OCI-LY3 (cell line): Measurements from ENCODE around the gene ATAD3C.
"Not testable (repeated sequence)": the region's sequence is repeated elsewhere in the genome, so short reads cannot be mapped to it uniquely, and the experiment has no call there.

Experiments
- H2AFZ ChIP-seq: fragments of 200-600, 300-600 bp; shearing (Covaris generic); 2 replicates; pipeline ENCODE4 v1.6.0; 2014; ENCODE audit warnings: antibody characterized with exemption, low read depth, low read length
- H3K27ac ChIP-seq: fragments of 200-600, 300-600 bp; sonication (generic); 2 replicates; pipeline ENCODE4 v1.5.1; 2014; ENCODE audit warnings: mild to moderate bottlenecking, low read length, moderate library complexity, mixed read lengths
- H3K27me3 ChIP-seq: fragments of 200-600, 300-600 bp; sonication (generic); 2 replicates; pipeline ENCODE4 v1.6.1; 2014; ENCODE audit warnings: low read depth, low read length, mixed read lengths
- H3K36me3 ChIP-seq: fragments of 200-600, 300-600 bp; sonication (generic); replicated peaks from 2 replicates; pipeline ENCODE3; 2014; ENCODE audit warnings: low read depth, low read length, mixed read lengths
- H3K4me1 ChIP-seq: fragments of 300-600, 200-600 bp; sonication (generic); 2 replicates; pipeline ENCODE4 v1.6.1; 2014; ENCODE audit warnings: low read length, mixed read lengths
- H3K4me2 ChIP-seq: fragments of 200-600, 300-600 bp; sonication (generic); 2 replicates; pipeline ENCODE4 v1.6.1; 2014; ENCODE audit warnings: low read length, mixed read lengths
- H3K4me3 ChIP-seq: fragments of 300-600, 200-600 bp; sonication (generic); 2 replicates; pipeline ENCODE4 v1.5.1; 2014; ENCODE audit warnings: antibody characterized with exemption, mild to moderate bottlenecking, low read length, moderate library complexity
- H3K79me2 ChIP-seq: fragments of 300-600, 200-600 bp; shearing (Covaris generic); 2 replicates; pipeline ENCODE4 v1.6.1; 2014; ENCODE audit warnings: mild to moderate bottlenecking, low read length, mixed read lengths
- H3K9ac ChIP-seq: fragments of 300-600, 200-600 bp; shearing (Covaris generic); 2 replicates; pipeline ENCODE4 v1.6.0; 2014; ENCODE audit warnings: mild to moderate bottlenecking, low read length, moderate library complexity
- H3K9me3 ChIP-seq: fragments of 200-600, 300-600 bp; shearing (Covaris generic); 2 replicates; pipeline ENCODE4 v1.6.1; 2014; ENCODE audit warnings: low read length, mixed read lengths; ENCODE audit not compliant: insufficient read depth
- H4K20me1 ChIP-seq: fragments of 200-600, 300-600 bp; sonication (generic); 2 replicates; pipeline ENCODE4 v1.6.1; 2016; ENCODE audit warnings: low read length, mixed read lengths; ENCODE audit not compliant: insufficient read depth
- EZH2phosphoT487 ChIP-seq: fragments of 200-600 bp; shearing (Covaris generic); IDR thresholded peaks from 2 replicates; pipeline ENCODE4 v1.6.1; 2018; ENCODE audit warnings: antibody characterized with exemption, mixed run types, low read depth
- TF ChIP-seq, protein P1 (sequence below): fragments of 200-600, 300-600 bp; sonication (generic); IDR thresholded peaks from 2 replicates; pipeline ENCODE4 v1.5.1; 2014; ENCODE audit warnings: antibody characterized with exemption, low read length, low read depth

The ATAD3C gene

GRCh38 chr1:1427106-1427819 lies 22.2 kb upstream of the ATAD3C start:
- Histone ChIP-seq H3K27me3 (no peaks in the 10 kb centered on the region), H3K9me3 (no peaks in the 10 kb centered on the region), H4K20me1 (no peaks in the 10 kb centered on the region), H3K4me1 (peaks cover 3% of the 10 kb centered on the region; the same call in 1 of the 2 replicates), H3K4me2 (no peak overlapping the region), H3K4me3 (no peak overlapping the region), H2AFZ (no peak overlapping the region), H3K9ac (no peak overlapping the region), H3K79me2 (no peaks in the 10 kb centered on the region), H3K27ac (no peak overlapping the region), H3K36me3 (no peaks in the 10 kb centered on the region)
- TF ChIP-seq, protein P1, sequence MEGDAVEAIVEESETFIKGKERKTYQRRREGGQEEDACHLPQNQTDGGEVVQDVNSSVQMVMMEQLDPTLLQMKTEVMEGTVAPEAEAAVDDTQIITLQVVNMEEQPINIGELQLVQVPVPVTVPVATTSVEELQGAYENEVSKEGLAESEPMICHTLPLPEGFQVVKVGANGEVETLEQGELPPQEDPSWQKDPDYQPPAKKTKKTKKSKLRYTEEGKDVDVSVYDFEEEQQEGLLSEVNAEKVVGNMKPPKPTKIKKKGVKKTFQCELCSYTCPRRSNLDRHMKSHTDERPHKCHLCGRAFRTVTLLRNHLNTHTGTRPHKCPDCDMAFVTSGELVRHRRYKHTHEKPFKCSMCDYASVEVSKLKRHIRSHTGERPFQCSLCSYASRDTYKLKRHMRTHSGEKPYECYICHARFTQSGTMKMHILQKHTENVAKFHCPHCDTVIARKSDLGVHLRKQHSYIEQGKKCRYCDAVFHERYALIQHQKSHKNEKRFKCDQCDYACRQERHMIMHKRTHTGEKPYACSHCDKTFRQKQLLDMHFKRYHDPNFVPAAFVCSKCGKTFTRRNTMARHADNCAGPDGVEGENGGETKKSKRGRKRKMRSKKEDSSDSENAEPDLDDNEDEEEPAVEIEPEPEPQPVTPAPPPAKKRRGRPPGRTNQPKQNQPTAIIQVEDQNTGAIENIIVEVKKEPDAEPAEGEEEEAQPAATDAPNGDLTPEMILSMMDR, result no peak
- TF ChIP-seq EZH2phosphoT487, result no peak

DNA sequence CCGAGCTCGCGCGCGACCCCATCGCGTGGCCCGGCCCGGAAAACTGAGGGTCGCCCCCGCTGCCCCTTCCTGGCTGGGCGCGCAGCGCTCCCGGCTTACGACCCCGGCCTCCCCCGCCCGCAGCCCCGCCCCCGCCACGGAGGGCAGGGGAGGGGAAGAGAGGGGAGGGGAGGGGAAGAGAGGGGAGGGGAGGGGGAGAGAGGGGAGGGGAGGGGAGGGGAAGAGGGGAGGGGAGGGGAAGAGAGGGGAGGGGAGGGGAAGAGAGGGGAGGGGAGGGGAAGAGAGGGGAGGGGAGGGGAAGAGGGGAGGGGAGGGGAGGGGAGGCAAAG lies 21.7 kb upstream of the ATAD3C start:
- H3K27ac ChIP-seq, result no peak overlapping the region
- no peak overlapping the region for H3K9ac ChIP-seq
- H3K4me1 ChIP-seq, result no peaks in the 10 kb centered on the region
- no peaks in the 10 kb centered on the region for H3K27me3 ChIP-seq
- H3K79me2 ChIP-seq, result no peaks in the 10 kb centered on the region
- no peak overlapping the region for H2AFZ ChIP-seq
- no peak overlapping the region for H3K4me2 ChIP-seq
- H3K36me3 ChIP-seq, result no peaks in the 10 kb centered on the region
- no peak for TF ChIP-seq EZH2phosphoT487
- TF ChIP-seq, protein P1, result no peak
- no peak overlapping the region for H3K4me3 ChIP-seq
- no peaks in the 10 kb centered on the region for H4K20me1 ChIP-seq
- no peaks in the 10 kb centered on the region for H3K9me3 ChIP-seq

GRCh38 chr1:1428174-1428573 lies 21.3 kb upstream of the ATAD3C start:
- no peak overlapping the region for H3K4me2 ChIP-seq
- H3K27ac ChIP-seq, result no peak overlapping the region
- H3K9ac ChIP-seq, result no peak overlapping the region
- no peak overlapping the region for H2AFZ ChIP-seq
- no peaks in the 10 kb centered on the region for H3K36me3 ChIP-seq
- no peaks in the 10 kb centered on the region for H3K79me2 ChIP-seq
- no peak overlapping the region for H3K4me3 ChIP-seq
- H4K20me1 ChIP-seq, result no peaks in the 10 kb centered on the region
- no peak for TF ChIP-seq EZH2phosphoT487
- TF ChIP-seq, protein P1, result no peak
- no peaks in the 10 kb centered on the region for H3K27me3 ChIP-seq
- no peaks in the 10 kb centered on the region for H3K4me1 ChIP-seq
- no peaks in the 10 kb centered on the region for H3K9me3 ChIP-seq

- not testable (repeated sequence) for H3K4me2 ChIP-seq, H3K4me1 ChIP-seq, H3K27ac ChIP-seq, H3K9me3 ChIP-seq, H3K4me3 ChIP-seq, H2AFZ ChIP-seq, H3K36me3 ChIP-seq, H3K9ac ChIP-seq, H4K20me1 ChIP-seq, H3K79me2 ChIP-seq, H3K27me3 ChIP-seq
Measured at GRCh38 chr1:1428967-1429366, 20.5 kb upstream of the ATAD3C start.

GRCh38 chr1:1429671-1430073 lies 19.8 kb upstream of the ATAD3C start:
- no peak overlapping the region for H3K4me2 ChIP-seq
- H3K4me1 ChIP-seq, result no peaks in the 10 kb centered on the region
- no peak for TF ChIP-seq EZH2phosphoT487
- TF ChIP-seq, protein P1, result no peak
- no peaks in the 10 kb centered on the region for H3K27me3 ChIP-seq
- H4K20me1 ChIP-seq, result no peaks in the 10 kb centered on the region
- H3K9ac ChIP-seq, result no peak overlapping the region
- H3K79me2 ChIP-seq, result no peaks in the 10 kb centered on the region
- H3K36me3 ChIP-seq, result no peaks in the 10 kb centered on the region
- no peak overlapping the region for H3K27ac ChIP-seq
- H2AFZ ChIP-seq, result no peak overlapping the region
- no peak overlapping the region for H3K4me3 ChIP-seq
- H3K9me3 ChIP-seq, result no peaks in the 10 kb centered on the region
